Ascending aorta (tissue), 2 donors: ENCODE measurements around the gene TMEM135. TPM values are rescaled to one million over a fixed set of nuclear protein-coding genes. Genes with fewer than 3 reads are reported as not detected.

Source experiments
- DNase-seq, 2 donors: peaks; one replicate each; pipeline ENCODE4 v3.0.0-alpha.2; 2019; ENCODE audit warnings: low spot score in 2 of 2
- H3K27ac ChIP-seq, 2 donors: fragments of 200-600 bp; sonication (generic); one replicate each; pipeline ENCODE4 v1.5.1; 2016 to 2017; ENCODE audit warnings: mild to moderate bottlenecking in 1 of 2
- H3K27me3 ChIP-seq: fragments of 200-600 bp; sonication (generic); one replicate; pipeline ENCODE4 v1.5.1; 2017
- H3K36me3 ChIP-seq, 2 donors: fragments of 200-600 bp; sonication (generic); one replicate each; pipeline ENCODE4 v1.5.1; 2016
- H3K4me1 ChIP-seq, 2 donors: fragments of 200-600 bp; sonication (generic); one replicate each; pipeline ENCODE4 v1.5.1; 2016 to 2017; ENCODE audit warnings: mild to moderate bottlenecking in 1 of 2
- H3K4me3 ChIP-seq, 2 donors: fragments of 200-600 bp; sonication (generic); one replicate each; pipeline ENCODE4 v1.5.1; 2016 to 2017; ENCODE audit warnings: mild to moderate bottlenecking in 1 of 2
- H3K9me3 ChIP-seq, 2 donors: fragments of 200-600 bp; sonication (generic); one replicate each; pipeline ENCODE4 v1.5.1; 2016
- CTCF ChIP-seq, 3 experiments: fragments of 200-600 bp in 2 of 3; fragments of 450-650 bp in 1 of 3; sonication (generic) in 2 of 3; IDR thresholded peaks; one replicate each; pipeline ENCODE4 v1.5.1; 2016 to 2019; ENCODE audit warnings: antibody characterized with exemption in 3 of 3, mild to moderate bottlenecking in 1 of 3, moderate library complexity in 1 of 3
- intact Hi-C: fragments of 100-400 bp; cut with DNase I; formaldehyde crosslinking; loops from one replicate; pipeline ENCODE4 v1.15.1; 2023
- total RNA-seq: library from RNA; depleted of rRNA; stranded (reverse); fragments of >200 nt; gene quantifications from one replicate; pipeline ENCODE4 v1.1.0, GENCODE V29; 2016

TMEM135 gene
- total RNA-seq, 1 donor from 2014 or later: 18.4 TPM

DNA sequence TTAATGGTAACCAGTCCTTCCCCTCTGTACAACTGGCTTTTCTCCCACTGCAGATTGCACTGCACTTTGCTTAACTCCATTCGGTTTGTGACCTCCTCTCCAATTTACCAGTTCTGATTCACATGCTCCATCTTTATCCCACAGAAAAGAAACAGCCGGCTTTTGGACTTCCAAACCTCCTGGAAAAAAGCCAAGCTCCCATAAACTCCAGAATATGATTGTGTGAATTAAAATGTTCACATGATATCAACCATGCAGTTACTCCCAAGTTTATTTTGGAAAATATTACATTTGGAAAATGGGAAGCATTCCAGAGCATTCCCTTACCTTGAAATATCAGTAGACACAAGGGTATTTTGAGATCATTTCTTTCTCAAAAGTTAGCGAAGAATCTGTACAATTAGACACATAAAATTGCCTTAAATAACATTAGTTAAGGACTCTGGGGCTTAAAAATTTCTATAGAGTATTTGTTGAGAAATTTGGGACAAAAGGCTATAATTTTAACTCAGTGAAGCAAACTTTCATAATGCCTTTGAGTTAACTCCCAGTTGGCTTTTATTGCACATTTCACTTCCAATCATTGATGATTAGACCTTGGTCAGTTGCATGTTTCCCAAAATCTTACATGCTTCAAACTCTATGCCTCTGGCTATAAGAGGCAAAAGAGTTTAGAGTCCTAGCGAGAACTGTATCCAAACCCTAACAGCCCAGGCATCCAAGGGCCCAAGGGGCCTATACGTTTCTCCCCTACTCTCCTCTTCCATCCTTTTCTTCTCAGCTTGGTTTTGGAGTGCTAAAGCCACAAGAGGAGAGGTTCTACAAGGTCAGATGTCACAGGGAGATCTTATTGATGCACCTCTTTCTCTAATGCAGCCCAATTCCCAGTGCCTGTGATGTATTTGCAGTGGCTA is 23.6 kb upstream of the TMEM135 start:
- Histone ChIP-seq H3K27ac (peak overlapping the region; percentile 23 to 38), H3K27me3 (no peaks in the 10 kb centered on the region), H3K4me1 (peaks cover 0 to 6% of the 10 kb centered on the region in 2 donors), H3K36me3 (no peaks in the 10 kb centered on the region), H3K4me3 (no peak overlapping the region), H3K9me3 (no peaks in the 10 kb centered on the region)
- DNase-seq: no peak
- intact Hi-C loops: no loop called here
- no peak for TF ChIP-seq CTCF (IDR thresholded peaks at IDR 0.05)

DNA sequence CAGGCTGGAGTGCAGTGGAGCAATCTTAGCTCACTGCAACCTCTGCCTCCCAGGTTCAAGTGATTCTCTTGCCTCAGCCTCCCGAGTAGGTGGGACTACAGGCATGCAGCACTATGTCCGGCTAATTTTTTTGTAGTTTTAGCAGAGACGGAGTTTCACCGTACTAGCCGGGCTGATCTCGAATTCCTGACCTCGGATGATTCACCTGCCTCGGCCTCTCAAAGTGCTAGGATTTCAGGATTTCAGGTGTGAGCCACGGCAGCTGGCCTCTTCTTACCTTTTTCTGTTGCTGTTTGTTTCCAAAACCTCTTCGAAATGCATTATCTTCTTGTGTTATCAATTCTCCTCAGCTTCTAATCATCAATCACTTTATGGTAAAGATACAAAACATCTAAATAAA is 22.1 kb upstream of the TMEM135 start:
- H3K36me3 ChIP-seq: no peaks in the 10 kb centered on the region
- no peak for DNase-seq
- no peaks in the 10 kb centered on the region for H3K27me3 ChIP-seq
- no peak overlapping the region for H3K4me3 ChIP-seq
- TF ChIP-seq CTCF (IDR thresholded peaks at IDR 0.05): no peak
- H3K27ac ChIP-seq: no peak overlapping the region
- intact Hi-C loops: no loop called here
- H3K4me1 ChIP-seq: peaks cover 0 to 6% of the 10 kb centered on the region in 2 donors
- no peaks in the 10 kb centered on the region for H3K9me3 ChIP-seq

DNA sequence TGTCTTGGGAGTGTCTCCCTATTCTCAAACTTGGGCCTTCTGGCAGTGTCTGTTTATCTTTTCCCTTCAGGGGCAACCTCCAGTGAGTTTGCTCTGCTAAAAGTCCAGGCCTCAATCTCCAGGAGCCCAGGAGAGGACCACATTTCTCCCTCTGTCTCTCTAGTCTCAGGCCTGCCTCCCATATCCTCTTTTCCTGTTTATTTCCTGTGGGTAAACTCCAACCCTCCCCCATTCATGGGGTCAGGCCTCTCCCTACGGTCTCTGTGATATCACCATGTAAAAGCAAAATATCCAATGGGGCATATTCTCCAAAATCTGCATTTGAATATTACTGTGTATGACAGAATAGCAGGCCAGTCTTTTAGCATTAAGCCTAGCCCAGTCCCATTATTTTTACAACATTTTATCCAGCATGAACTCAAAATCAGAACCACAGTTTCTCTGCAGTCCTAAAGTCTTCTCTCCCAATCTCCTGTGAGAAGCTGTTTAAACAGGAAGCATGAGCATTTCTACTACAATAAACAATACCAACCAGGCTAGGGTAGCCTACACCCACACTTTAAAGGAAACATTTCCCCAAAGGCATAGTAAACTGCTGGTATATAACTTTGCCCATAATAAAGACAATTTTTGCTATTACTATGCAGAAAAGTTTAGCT is 18.0 kb upstream of the TMEM135 start:
- Histone ChIP-seq H3K27me3 (no peaks in the 10 kb centered on the region), H3K36me3 (no peaks in the 10 kb centered on the region), H3K9me3 (no peaks in the 10 kb centered on the region), H3K4me1 (no peaks in the 10 kb centered on the region), H3K4me3 (no peak overlapping the region), H3K27ac (no peak overlapping the region)
- no peak for TF ChIP-seq CTCF (IDR thresholded peaks at IDR 0.05)
- intact Hi-C loops: no loop called here
- no peak for DNase-seq

DNA sequence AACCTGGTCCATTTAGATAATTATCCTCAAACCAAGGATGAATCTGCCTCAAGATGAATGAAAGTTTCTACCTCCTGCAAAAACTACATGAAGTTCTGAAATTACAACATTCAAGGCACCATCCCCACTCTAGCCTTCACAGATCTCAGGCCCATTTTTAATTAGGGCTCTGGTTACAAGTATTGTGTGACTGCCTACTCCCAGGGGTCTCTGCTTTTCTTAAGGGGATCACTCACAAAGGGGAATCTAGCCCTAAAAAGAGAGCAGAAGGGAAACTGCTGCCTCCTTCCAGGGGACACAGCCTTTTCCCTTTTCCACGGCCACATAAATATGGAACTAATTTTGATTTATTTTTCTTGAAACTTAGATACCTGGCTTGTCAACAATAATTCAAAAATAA is 17.4 kb upstream of the TMEM135 start:
- Histone ChIP-seq H3K4me1 (no peaks in the 10 kb centered on the region), H3K36me3 (no peaks in the 10 kb centered on the region), H3K27me3 (no peaks in the 10 kb centered on the region), H3K27ac (no peak overlapping the region), H3K4me3 (no peak overlapping the region), H3K9me3 (no peaks in the 10 kb centered on the region)
- intact Hi-C loops: no loop called here
- no peak for DNase-seq
- TF ChIP-seq CTCF (IDR thresholded peaks at IDR 0.05): no peak

DNA sequence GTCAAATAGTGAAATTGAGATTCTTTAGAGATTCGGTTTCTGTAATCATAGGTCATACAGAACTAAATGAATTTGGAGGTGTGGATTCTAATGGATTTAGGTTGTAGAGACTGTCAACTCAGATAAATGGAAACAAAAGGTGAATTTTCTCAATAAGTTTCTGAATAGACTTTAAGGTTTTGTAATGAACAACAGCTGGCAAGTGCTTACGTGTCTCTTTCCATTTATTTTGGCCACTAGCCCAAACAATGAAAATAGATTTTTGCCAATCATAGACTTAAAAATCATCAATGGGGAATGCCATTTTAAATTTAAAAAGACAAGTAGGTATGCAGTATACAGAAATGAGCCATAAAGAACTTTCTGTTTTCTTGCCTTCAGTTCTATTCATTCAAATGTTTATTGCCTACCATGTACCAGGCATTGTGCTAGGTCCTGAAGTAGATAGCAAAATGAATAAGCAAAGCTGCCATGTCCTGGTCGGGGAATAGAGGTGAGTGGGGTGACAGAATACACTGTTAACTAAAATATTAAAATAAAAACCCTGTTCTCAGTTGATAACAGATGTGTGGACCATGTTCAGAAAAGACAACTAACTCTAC is 16.9 kb upstream of the TMEM135 start:
- no peak overlapping the region for H3K27ac ChIP-seq
- H3K27me3 ChIP-seq: no peaks in the 10 kb centered on the region
- no peaks in the 10 kb centered on the region for H3K9me3 ChIP-seq
- no peaks in the 10 kb centered on the region for H3K4me1 ChIP-seq
- H3K36me3 ChIP-seq: no peaks in the 10 kb centered on the region
- DNase-seq: no peak
- intact Hi-C loops: no loop called here
- TF ChIP-seq CTCF (IDR thresholded peaks at IDR 0.05): no peak
- H3K4me3 ChIP-seq: no peak overlapping the region
